ENCODE measurements around the gene GABRB1.
"Not testable (repeated sequence)": the region's sequence is repeated elsewhere in the genome, so short reads cannot be mapped to it uniquely, and the experiment has no call there.

Gene GABRB1

DNA sequence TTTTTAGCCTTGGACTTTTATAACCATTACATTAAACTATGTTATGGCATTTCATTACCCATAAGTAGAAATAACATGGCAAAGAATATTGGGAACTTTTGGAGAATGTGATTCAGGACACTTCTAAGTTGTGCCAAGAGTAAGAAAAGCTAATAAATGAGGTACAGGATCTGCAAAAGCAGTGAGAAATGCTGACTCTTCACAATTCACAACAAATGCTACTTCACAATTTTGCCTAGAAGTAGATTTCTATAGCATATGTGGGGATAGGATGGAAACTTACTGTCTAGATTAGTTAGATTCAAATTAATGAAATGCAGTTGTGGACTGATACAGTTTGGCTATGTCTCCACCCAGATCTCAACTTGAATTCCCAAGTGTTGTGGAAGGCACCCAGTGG is 258.4 kb downstream of the GABRB1 start:
- no peak for DNase-seq (ENCODE audit: low read depth in 2 of 2)

GRCh38 chr4:47290873-47291272 is 259.5 kb downstream of the GABRB1 start:
- DNase-seq (ENCODE audit: low read depth in 2 of 2): not testable (repeated sequence)

DNA sequence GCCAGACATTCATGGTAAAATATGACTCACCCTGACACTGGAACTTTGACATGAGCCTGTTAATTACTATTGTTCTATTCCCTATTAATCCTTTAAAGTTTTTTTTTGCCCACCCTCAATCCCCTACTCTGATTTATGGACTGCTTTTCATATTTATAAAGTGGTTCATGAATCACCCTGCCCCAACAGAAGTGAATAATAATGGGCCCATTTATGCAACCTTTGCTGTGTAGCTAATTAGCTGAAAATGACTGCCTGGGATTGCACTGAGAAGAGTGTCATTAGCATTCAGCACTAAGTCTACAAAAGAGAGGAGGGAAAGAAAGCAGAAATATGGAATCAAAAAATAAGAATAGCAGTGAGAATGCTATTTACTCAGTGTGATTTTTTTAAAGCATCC is 277.8 kb downstream of the GABRB1 start:
- DNase-seq (ENCODE audit: low read depth in 2 of 2): no peak

DNA sequence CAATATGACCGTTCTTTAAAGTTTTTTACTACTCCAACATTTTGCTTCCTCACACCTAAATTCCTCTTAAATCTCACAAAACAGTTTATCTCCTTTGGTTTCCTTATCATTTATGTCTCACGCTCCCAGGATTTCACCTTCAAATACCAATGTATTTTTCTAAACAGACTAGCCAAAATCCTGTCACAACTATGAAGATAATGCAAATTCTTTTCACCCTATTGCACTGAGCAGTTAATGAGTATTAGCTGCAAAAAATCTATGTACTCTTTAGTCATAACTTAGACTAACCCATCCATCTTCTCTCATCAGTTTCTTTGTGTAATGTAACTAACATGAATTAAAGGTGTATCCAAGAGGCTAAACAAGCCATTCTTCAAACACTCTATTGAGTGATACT is 280.8 kb downstream of the GABRB1 start:
- DNase-seq (ENCODE audit: low read depth in 2 of 2): no peak

DNA sequence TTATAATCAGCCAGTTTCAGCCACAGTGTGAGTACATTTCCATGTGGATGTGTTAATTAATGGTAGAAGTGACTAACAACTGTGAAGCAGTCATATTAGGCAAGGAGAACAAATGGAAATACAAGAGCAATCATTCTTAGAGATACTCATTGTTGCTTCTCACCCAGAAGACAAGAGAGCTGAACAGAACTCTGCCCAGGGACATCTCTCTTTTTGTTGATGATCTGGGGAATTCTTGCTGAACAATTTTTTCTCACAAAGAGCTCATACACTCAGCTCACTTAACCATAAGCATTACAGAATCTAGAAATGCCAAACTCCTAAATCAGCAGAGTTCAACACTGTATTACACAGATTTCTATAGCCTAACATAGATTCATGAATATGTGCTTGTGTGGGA is 282.0 kb downstream of the GABRB1 start:
- DNase-seq (ENCODE audit: low read depth in 2 of 2): no peak

DNA sequence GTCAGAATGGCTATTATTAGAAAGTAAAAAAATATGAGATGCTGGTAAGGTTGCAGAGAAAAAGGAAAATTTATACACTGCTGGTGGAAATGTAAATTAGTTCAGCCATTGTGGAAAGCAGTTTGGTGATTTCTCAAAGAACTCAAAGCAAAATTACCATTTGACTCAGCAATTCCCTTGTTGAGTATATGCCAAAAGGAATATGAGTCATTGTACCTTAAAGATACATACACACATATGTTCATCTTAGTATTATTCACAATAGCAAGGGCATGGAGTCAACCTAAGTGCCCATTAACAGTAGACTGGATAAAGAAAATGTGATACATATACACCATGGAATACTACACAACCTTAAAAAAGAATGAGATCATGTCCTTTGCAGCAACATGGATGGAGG is 284.0 kb downstream of the GABRB1 start:
- no peak for DNase-seq (ENCODE audit: low read depth in 2 of 2)

GRCh38 chr4:47326025-47326424 is 294.7 kb downstream of the GABRB1 start:
- no peak for DNase-seq (ENCODE audit: low read depth in 2 of 2)

- no peak for DNase-seq (ENCODE audit: low read depth in 2 of 2)
Observed at GRCh38 chr4:47330866-47331265, 299.5 kb downstream of the GABRB1 start.

GRCh38 chr4:47334652-47335051 is 303.3 kb downstream of the GABRB1 start:
- DNase-seq (ENCODE audit: low read depth in 2 of 2): no peak

GRCh38 chr4:47337893-47338292 is 306.5 kb downstream of the GABRB1 start:
- DNase-seq (ENCODE audit: low read depth in 2 of 2): no peak

DNA sequence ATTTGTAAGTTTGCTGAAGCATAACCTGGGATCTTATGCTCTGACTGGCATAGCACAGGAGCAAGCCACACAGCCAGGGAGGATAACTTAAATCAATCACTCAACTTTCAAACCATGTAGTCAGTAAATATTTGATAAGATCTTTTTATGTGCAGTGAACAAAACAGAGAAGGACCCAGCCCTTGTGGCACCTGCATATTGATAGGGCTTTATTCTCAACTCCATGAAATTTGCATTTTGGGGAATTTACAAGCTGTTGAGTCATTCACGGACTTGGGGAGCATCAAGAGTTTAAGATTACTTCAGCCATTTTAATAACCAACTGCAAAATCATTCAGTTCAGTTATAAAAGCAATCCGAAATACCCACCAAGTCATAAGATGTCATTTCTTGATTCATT is 309.5 kb downstream of the GABRB1 start:
- DNase-seq (ENCODE audit: low read depth in 2 of 2): no peak

DNA sequence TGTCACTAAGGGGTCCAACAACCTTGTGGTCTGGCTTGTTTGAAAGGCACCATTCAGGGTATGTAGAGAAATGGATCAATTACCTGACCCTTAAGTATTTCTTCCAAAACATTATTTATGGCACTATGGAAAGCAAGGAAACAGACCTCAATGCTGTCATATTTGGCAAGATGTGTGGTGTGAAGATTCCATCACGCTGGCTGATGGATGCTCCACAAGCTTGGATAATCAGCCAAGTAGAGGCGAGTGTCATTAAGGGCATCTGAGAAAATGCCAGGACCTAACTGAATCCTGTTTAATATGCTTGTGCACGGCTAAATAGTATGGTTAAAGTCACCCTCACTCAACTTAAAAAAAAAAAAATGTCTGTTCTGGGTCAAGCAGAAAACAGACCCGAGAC is 311.4 kb downstream of the GABRB1 start:
- no peak for DNase-seq (ENCODE audit: low read depth in 2 of 2)

- no peak for DNase-seq (ENCODE audit: low read depth in 2 of 2)
Observed at GRCh38 chr4:47349326-47349725, 318.0 kb downstream of the GABRB1 start.

DNA sequence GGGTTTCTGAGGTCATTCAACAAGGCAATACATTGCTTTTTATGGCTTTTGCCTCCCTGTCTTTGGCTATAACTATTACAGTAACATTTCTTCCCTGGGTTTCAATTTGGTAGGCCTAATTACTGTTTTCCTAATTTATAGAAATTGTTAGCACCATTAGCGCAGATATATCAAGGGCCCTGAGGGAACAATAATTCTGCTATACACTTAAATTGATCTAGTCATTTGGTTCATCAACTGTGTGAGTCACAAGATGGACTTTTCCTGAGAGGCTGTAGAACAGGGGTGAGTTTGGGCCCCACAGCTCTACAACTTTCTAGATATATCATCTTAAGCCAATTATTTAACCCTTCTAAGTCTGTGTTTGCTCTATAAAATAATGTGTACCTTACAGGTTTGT is 324.2 kb downstream of the GABRB1 start:
- no peak for DNase-seq (ENCODE audit: low read depth in 2 of 2)

- no peak for DNase-seq (ENCODE audit: low read depth in 2 of 2)
Observed at GRCh38 chr4:47359891-47360290, 328.5 kb downstream of the GABRB1 start.

- no peak for DNase-seq (ENCODE audit: low read depth in 2 of 2)
Observed at GRCh38 chr4:47367761-47368160, 336.4 kb downstream of the GABRB1 start.

DNA sequence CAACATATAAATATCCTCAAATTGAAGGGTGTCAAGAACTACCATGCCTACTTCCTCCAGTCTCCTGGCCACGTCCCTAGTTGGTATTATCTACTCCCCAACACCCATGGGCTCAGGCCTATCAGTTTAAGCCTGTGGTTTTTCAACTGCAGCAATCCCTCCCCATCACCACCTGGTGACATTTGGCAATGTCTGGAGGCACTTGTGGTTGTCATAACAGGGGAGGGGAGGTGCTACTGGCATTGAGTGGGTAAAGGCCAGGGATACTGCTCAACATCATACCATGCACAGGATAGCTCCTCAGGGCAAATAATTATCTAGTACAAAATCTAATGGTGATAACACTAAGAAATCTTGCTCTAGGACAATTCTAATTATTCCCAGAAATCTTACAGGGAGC is 336.8 kb downstream of the GABRB1 start:
- DNase-seq (ENCODE audit: low read depth in 2 of 2): no peak

- no peak for DNase-seq (ENCODE audit: low read depth in 2 of 2)
Observed at GRCh38 chr4:47372561-47372960, 341.2 kb downstream of the GABRB1 start.

GRCh38 chr4:47373174-47373573 is 341.8 kb downstream of the GABRB1 start:
- no peak for DNase-seq (ENCODE audit: low read depth in 2 of 2)

DNA sequence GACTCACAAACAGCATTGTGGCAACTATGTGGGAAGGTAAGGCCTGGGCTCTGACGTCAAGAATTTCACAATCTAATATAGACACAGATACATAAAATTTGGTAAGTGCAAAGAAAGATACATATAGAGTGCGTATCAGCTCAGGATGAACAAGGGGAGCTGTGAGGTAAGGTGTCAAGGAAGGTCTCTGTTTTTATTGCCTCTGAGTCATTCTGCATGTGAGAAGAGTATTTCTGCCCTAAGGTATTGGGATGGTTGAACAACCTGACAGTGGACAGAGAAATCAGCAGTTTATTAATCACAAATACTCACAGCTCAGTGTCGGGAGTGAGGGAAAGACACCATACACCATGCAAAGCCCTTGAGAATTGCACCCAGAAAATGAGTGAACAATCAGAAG is 342.3 kb downstream of the GABRB1 start:
- DNase-seq (ENCODE audit: low read depth in 2 of 2): no peak

GRCh38 chr4:47374477-47374876 is 343.1 kb downstream of the GABRB1 start:
- DNase-seq (ENCODE audit: low read depth in 2 of 2): no peak

GRCh38 chr4:47378021-47378530 is 346.7 kb downstream of the GABRB1 start:
- DNase-seq (ENCODE audit: low read depth in 2 of 2): not testable (repeated sequence)

DNA sequence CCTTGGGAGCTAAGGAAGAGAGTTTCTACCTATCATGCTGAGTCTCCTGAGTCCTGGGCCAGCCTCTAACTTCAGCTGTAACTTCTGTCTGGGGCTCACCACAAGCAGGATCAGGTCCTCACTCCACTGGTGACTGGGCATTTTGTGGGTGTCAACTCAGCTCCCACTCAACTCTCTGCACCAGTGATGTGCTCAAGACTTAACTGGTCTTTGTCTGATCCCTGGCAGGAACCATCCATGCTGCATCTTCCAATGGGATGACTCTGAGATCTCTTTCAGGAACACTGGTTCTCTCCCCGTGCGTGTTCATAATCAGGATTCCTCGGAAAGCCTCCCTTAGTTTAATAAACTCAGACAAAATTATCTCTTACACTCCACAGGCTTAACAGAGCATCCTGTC is 349.8 kb downstream of the GABRB1 start:
- no peak for DNase-seq (ENCODE audit: low read depth in 2 of 2)

DNA sequence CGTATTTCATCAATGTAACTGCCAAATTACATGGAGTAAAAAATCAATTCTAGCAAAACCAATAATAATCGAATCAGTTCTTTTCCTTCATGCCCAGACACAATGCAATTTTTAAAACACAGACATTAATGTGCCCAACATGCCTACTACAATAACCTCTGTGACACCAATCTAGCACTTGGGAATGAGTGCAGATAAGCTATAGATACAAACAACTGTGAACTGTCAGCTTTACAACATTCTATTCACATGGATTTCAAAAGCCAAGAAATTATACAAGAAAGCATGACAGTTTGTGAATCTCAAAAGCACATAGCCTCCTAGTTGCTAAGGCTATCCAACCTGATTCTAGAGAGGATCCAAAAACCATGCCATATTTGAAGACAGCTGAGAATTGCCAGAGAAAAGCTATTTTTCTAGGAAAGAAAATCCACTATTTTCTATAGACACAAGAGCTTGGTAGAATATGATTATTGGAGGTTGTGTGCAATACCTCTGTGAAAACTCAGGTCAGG is 351.5 kb downstream of the GABRB1 start:
- DNase-seq (ENCODE audit: low read depth in 2 of 2): no peak
